SU-DHL-6 (cell line): ENCODE measurements around the gene WDR11.
"Not testable (repeated sequence)": the region's sequence is repeated elsewhere in the genome, so short reads cannot be mapped to it uniquely, and the experiment has no call there.

Experiments used
- H2AFZ ChIP-seq: fragments of 200-600 bp; sonication (generic); 2 replicates; pipeline ENCODE4 v1.6.1; 2014; ENCODE audit warnings: low read depth, mild to moderate bottlenecking, moderate library complexity, mixed read lengths, antibody characterized with exemption, low read length; ENCODE audit not compliant: severe bottlenecking
- H3F3A ChIP-seq: fragments of 200-600 bp; shearing (Covaris generic); 2 replicates; pipeline ENCODE4 v1.6.0; 2016; ENCODE audit warnings: antibody characterized with exemption, mild to moderate bottlenecking; ENCODE audit not compliant: insufficient read depth
- H3K27ac ChIP-seq: fragments of 200-600 bp; sonication (generic); 2 replicates; pipeline ENCODE4 v1.5.1; 2016; ENCODE audit warnings: low read depth, mild to moderate bottlenecking, low read length, moderate library complexity, mixed read lengths
- H3K27me3 ChIP-seq: fragments of 200-600 bp; sonication (generic), shearing (Covaris generic); 2 replicates; pipeline ENCODE4 v1.6.0; 2014; ENCODE audit warnings: mild to moderate bottlenecking, low read length
- H3K36me3 ChIP-seq: fragments of 200-600 bp; sonication (generic); 2 replicates; pipeline ENCODE4 v1.6.1; 2014; ENCODE audit warnings: mild to moderate bottlenecking, low read length, mixed read lengths
- H3K4me2 ChIP-seq: fragments of 300-600, 200-600 bp; shearing (Covaris generic), sonication (generic); 2 replicates; pipeline ENCODE4 v1.6.0; 2014; ENCODE audit warnings: low read length, low read depth, mild to moderate bottlenecking; ENCODE audit not compliant: poor library complexity, severe bottlenecking
- H3K4me3 ChIP-seq: fragments of 200-600 bp; sonication (generic); 2 replicates; pipeline ENCODE4 v1.5.1; 2014; ENCODE audit warnings: antibody characterized with exemption, low read length, mild to moderate bottlenecking, mixed read lengths; ENCODE audit not compliant: insufficient read depth, poor library complexity, severe bottlenecking
- H3K79me2 ChIP-seq: fragments of 200-600 bp; sonication (generic); 2 replicates; pipeline ENCODE4 v1.6.1; 2014; ENCODE audit warnings: mild to moderate bottlenecking, low read length, moderate library complexity; ENCODE audit not compliant: insufficient read depth
- H3K9ac ChIP-seq: fragments of 200-600 bp; sonication (generic); 2 replicates; pipeline ENCODE4 v1.7.0; 2014; ENCODE audit warnings: mild to moderate bottlenecking, low read length
- H3K9me2 ChIP-seq: fragments of 200-600 bp; sonication (generic); replicated peaks from 2 replicates; pipeline ENCODE4 v1.6.1; 2014; ENCODE audit warnings: low read length; ENCODE audit not compliant: insufficient read depth
- H3K9me3 ChIP-seq: fragments of 200-600 bp; sonication (generic); 2 replicates; pipeline ENCODE4 v1.6.1; 2014; ENCODE audit warnings: low read length, mixed read lengths; ENCODE audit not compliant: insufficient read depth
- H4K20me1 ChIP-seq: fragments of 200-600 bp; sonication (generic); 2 replicates; pipeline ENCODE4 v1.6.1; 2014; ENCODE audit warnings: low read depth, mild to moderate bottlenecking, antibody characterized with exemption, low read length, moderate library complexity, mixed read lengths
- CTCF ChIP-seq: fragments of 200-600 bp; sonication (generic); IDR thresholded peaks from one replicate; pipeline ENCODE4 v1.5.1; 2017; ENCODE audit warnings: antibody characterized with exemption, mild to moderate bottlenecking, low read length, moderate library complexity; ENCODE audit not compliant: insufficient read depth, poor library complexity, severe bottlenecking
- EZH2phosphoT487 ChIP-seq: fragments of 200-600 bp; sonication (generic), shearing (Covaris generic); conservative IDR thresholded peaks from 2 replicates; pipeline ENCODE4 v1.6.1; 2018; ENCODE audit warnings: mild to moderate bottlenecking, antibody characterized with exemption, low read length, moderate library complexity, mixed read lengths

WDR11 gene

DNA sequence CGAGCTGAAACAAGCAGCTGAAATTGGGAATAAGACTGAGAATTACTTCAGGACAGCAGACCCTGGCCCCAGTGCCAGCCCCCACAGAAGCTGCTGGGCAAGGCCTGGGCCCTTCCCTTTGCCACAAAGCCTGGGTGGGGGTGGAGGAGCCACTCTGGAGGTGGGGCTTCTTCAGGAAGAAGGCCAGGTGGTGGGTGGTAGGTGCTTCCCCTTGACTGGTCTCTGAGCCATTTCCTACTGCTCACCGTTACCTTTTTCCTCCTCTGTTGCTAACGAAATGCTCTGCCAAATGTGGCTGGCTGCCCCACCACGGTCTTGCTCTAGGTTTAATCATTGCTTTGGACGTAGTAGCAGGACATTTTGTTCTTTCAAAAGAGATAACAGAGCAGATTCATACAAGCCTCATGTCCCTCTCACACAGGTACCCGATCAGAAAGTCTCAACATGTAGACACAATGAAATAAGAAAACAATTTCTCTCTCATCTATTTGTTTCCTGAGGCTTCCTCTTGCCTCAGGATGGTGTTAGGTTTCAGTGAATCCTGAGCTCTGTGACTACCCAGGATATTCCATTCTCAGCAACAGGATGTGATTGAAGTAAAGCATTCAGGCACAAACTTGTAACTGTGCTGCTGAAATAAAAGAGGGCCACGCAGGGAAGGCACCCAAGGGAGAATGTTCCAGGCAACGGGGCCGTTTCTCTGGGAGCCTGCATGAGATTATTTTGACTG, 66.5 kb downstream of the WDR11 start:
- no peak for TF ChIP-seq EZH2phosphoT487
- no peak for TF ChIP-seq CTCF
- Histone ChIP-seq H3K27me3 (no peaks in the 10 kb centered on the region), H3K9ac (no peak overlapping the region), H3K79me2 (no peaks in the 10 kb centered on the region), H3K4me2 (no peak overlapping the region), H2AFZ (no peak overlapping the region), H3K9me3 (no peaks in the 10 kb centered on the region), H3K9me2 (no peaks in the 10 kb centered on the region), H4K20me1 (no peaks in the 10 kb centered on the region), H3F3A (no peaks in the 10 kb centered on the region), H3K27ac (no peak overlapping the region), H3K36me3 (no peaks in the 10 kb centered on the region), H3K4me3 (no peak overlapping the region)

GRCh38 chr10:120923886-120924285, 72.7 kb downstream of the WDR11 start:
- H3K9me3 ChIP-seq, H3K79me2 ChIP-seq, H3K9ac ChIP-seq, H3K4me2 ChIP-seq, H4K20me1 ChIP-seq, H3K27me3 ChIP-seq, H3K9me2 ChIP-seq, H3F3A ChIP-seq, H2AFZ ChIP-seq, H3K27ac ChIP-seq, H3K36me3 ChIP-seq, H3K4me3 ChIP-seq: not testable (repeated sequence)

GRCh38 chr10:120926611-120927010, 75.4 kb downstream of the WDR11 start:
- Histone ChIP-seq H3K4me3 (no peak overlapping the region), H3K27ac (no peak overlapping the region), H3K27me3 (no peaks in the 10 kb centered on the region), H3K79me2 (no peaks in the 10 kb centered on the region), H3K9me3 (no peaks in the 10 kb centered on the region), H3K9ac (no peak overlapping the region), H3F3A (no peaks in the 10 kb centered on the region), H2AFZ (no peak overlapping the region), H3K4me2 (no peak overlapping the region), H3K9me2 (no peaks in the 10 kb centered on the region), H3K36me3 (no peaks in the 10 kb centered on the region), H4K20me1 (no peaks in the 10 kb centered on the region)
- TF ChIP-seq EZH2phosphoT487 (no peak), CTCF (no peak)

GRCh38 chr10:120927352-120927751, 76.2 kb downstream of the WDR11 start:
- Histone ChIP-seq H3K4me3 (no peak overlapping the region), H3K4me2 (no peak overlapping the region), H3K36me3 (no peaks in the 10 kb centered on the region), H3K9ac (no peak overlapping the region), H3K79me2 (no peaks in the 10 kb centered on the region), H2AFZ (no peak overlapping the region), H4K20me1 (no peaks in the 10 kb centered on the region), H3K27ac (no peak overlapping the region), H3K27me3 (no peaks in the 10 kb centered on the region), H3F3A (no peaks in the 10 kb centered on the region), H3K9me3 (no peaks in the 10 kb centered on the region), H3K9me2 (no peaks in the 10 kb centered on the region)
- TF ChIP-seq CTCF (no peak), EZH2phosphoT487 (no peak)
